T-cell (primary cell): ENCODE measurements around the gene IMPG1. TPM values are rescaled to one million over a fixed set of nuclear protein-coding genes. Genes with fewer than 3 reads are reported as not detected.

Experiments used
- ATAC-seq, 4 experiments: fragments of 200-7000 bp in 3 of 4; fragments of 150-1000 bp in 1 of 4; cut with Tn5 transposase; replicated peaks in 1 of 4; 1 replicate in 3 of 4; 2 replicates in 1 of 4; pipeline ENCODE4 v1.10.0; 2021; ENCODE audit warnings: moderate library complexity in 3 of 4, mild to moderate bottlenecking in 2 of 4, moderate number of reproducible peaks in 1 of 4
- CTCF ChIA-PET, 2 donors: fragments of 300-600 bp; sonication (Branson Sonifier 250); formaldehyde crosslinking; loops; one replicate each; lab custom pipeline; 2022; ENCODE audit warnings: antibody characterized with exemption in 2 of 2; lab: Charles Lee
- POLR2A ChIA-PET, 2 donors: fragments of 300-600 bp; sonication (Branson Sonifier 250); formaldehyde crosslinking; loops; one replicate each; lab custom pipeline; 2022; ENCODE audit warnings: antibody characterized with exemption in 2 of 2; lab: Charles Lee
- DNase-seq, 35 experiments: peaks; one replicate each; pipeline versions ENCODE4 v3.0.0 to v3.0.0-alpha.2; 2013 to 2023
- H3K27ac ChIP-seq: one replicate; pipeline ENCODE4 v1.5.1; 2013; ENCODE audit warnings: low read length
- H3K27me3 ChIP-seq, 2 experiments: replicated peaks in 1 of 2; 1 replicate in 1 of 2; 2 replicates in 1 of 2; pipeline versions ENCODE4 v1.6.1 to v1.7.0; 2013; ENCODE audit warnings: low read length in 1 of 2, mixed read lengths in 1 of 2; ENCODE audit not compliant: control insufficient read depth in 2 of 2, insufficient read depth in 2 of 2; ENCODE audit errors: extremely low read depth in 1 of 2
- H3K36me3 ChIP-seq, 2 donors: 1 replicate in 1 of 2; 2 replicates in 1 of 2; pipeline versions ENCODE4 v1.6.1 to v1.7.0; 2013; ENCODE audit warnings: low read length in 1 of 2; ENCODE audit not compliant: control insufficient read depth in 2 of 2, insufficient read depth in 1 of 2; ENCODE audit errors: extremely low read depth in 1 of 2
- H3K4me1 ChIP-seq, 2 experiments: 1 replicate in 1 of 2; 2 replicates in 1 of 2; pipeline versions ENCODE4 v1.6.1 to v1.7.0; 2013; ENCODE audit warnings: low read length in 2 of 2, mixed read lengths in 1 of 2; ENCODE audit not compliant: insufficient read depth in 2 of 2, control insufficient read depth in 1 of 2; ENCODE audit errors: extremely low read depth in 1 of 2
- H3K4me3 ChIP-seq, 2 donors: 1 replicate in 1 of 2; 2 replicates in 1 of 2; pipeline versions ENCODE4 v1.5.1 to v1.7.0; 2013; ENCODE audit warnings: mild to moderate bottlenecking in 2 of 2, low read length in 1 of 2, moderate library complexity in 1 of 2; ENCODE audit not compliant: control insufficient read depth in 1 of 2; ENCODE audit errors: extremely low read depth in 1 of 2
- H3K9me3 ChIP-seq: 2 replicates; pipeline ENCODE4 v1.7.0; 2013
- H3K27ac Mint-ChIP-seq, 2 donors: one replicate each; pipeline ENCODE4 v1.8.0; 2020 to 2021; ENCODE audit warnings: mild to moderate bottlenecking in 2 of 2, mixed read lengths in 2 of 2
- H3K27me3 Mint-ChIP-seq, 2 donors: one replicate each; pipeline ENCODE4 v1.8.0; 2021 to 2022; ENCODE audit warnings: mixed read lengths in 2 of 2
- H3K36me3 Mint-ChIP-seq: one replicate; pipeline ENCODE4 v1.8.0; 2021; ENCODE audit warnings: mixed read lengths
- H3K4me1 Mint-ChIP-seq, 3 donors: one replicate each; pipeline ENCODE4 v1.8.0; 2020 to 2022; ENCODE audit warnings: mixed read lengths in 3 of 3, mild to moderate bottlenecking in 1 of 3
- H3K4me3 Mint-ChIP-seq, 3 donors: one replicate each; pipeline ENCODE4 v1.8.0; 2020 to 2022; ENCODE audit warnings: mild to moderate bottlenecking in 3 of 3, mixed read lengths in 3 of 3, moderate library complexity in 3 of 3
- H3K9me3 Mint-ChIP-seq, 3 donors: one replicate each; pipeline ENCODE4 v1.8.0; 2020 to 2022; ENCODE audit warnings: mixed read lengths in 3 of 3
- WGBS: methylation state at CpG from one replicate; pipeline ENCODE4 v1.1.5; 2013; ENCODE audit warnings: missing lambda C conversion rate; ENCODE audit not compliant: insufficient coverage; 5-methylcytosine and 5-hydroxymethylcytosine counted together
- total RNA-seq, 35 experiments: library from RNA in 6 of 35; stranded (reverse) in 6 of 35; fragments of 120-200 nt in 1 of 35; gene quantifications; one replicate each; pipeline versions ENCODE4 v1.2.1 to v1.2.4 and lab custom pipeline; 2013 to 2026

IMPG1 gene
- total RNA-seq, 5 donors from 2014 or later (not counting 1 experiment from before 2014, with no cell fraction given): not detected

- Histone ChIP-seq H3K9me3 (no peaks in the 10 kb centered on the region), H3K27me3 (peaks cover 3 to 4% of the 10 kb centered on the region in 2 experiments), H3K27ac (no peak overlapping the region), H3K4me1 (no peaks in the 10 kb centered on the region), H3K36me3 (no peaks in the 10 kb centered on the region), H3K4me3 (no peak overlapping the region)
- no CpG with 5 or more reads among the region's 1 CpG for WGBS
- no peak for ATAC-seq
- H3K27me3 Mint-ChIP-seq: peaks cover 9 to 19% of the 10 kb centered on the region in 2 donors
- no peak overlapping the region for H3K4me3 Mint-ChIP-seq
- H3K27ac Mint-ChIP-seq: no peak overlapping the region
- no peaks in the 10 kb centered on the region for H3K4me1 Mint-ChIP-seq
- H3K36me3 Mint-ChIP-seq: no peaks in the 10 kb centered on the region
- ChIA-PET POLR2A (no interaction called here), CTCF (interaction anchor here (0.9 to 1.3 kb wide), 2 partner anchors 9 kb away, joined by 4 read pairs; no protein-coding TSS in a partner anchor)
- H3K9me3 Mint-ChIP-seq: peaks cover 0 to 4% (median 0%) of the 10 kb centered on the region in 3 donors
- DNase-seq: no peak
Measured at GRCh38 chr6:75941509-75941908, 131.0 kb downstream of the IMPG1 start.

DNA sequence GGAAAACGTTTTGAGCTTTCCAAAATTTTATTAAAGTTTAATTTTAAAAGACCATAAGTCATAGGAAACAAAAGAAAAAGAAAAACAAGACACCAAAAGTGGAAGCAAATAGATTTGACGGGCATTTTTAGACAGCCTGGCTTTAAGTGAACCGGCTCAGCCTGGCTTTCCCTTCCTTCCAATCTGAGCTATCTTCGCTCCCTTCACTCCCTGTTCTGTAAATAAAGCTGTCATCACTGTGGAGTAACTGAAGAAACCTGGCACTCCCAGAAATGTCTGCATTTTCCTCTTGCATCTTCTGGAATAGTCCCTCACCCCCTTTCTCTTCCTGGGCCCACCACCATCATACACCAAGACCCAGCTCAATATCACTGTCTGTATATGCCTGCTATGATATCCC lies 131.9 kb downstream of the IMPG1 start:
- ATAC-seq (no peak), DNase-seq (no peak)
- Mint-ChIP-seq H3K9me3 (peaks cover 0 to 4% (median 0%) of the 10 kb centered on the region in 3 donors), H3K36me3 (no peaks in the 10 kb centered on the region), H3K27me3 (peaks cover 9 to 22% of the 10 kb centered on the region in 2 donors), H3K27ac (no peak overlapping the region), H3K4me1 (peaks cover 0 to 4% (median 0%) of the 10 kb centered on the region in 3 donors), H3K4me3 (no peak overlapping the region)
- Histone ChIP-seq H3K36me3 (no peaks in the 10 kb centered on the region), H3K9me3 (no peaks in the 10 kb centered on the region), H3K27ac (no peak overlapping the region), H3K4me3 (no peak overlapping the region), H3K4me1 (no peaks in the 10 kb centered on the region), H3K27me3 (peaks cover 3 to 7% of the 10 kb centered on the region in 2 experiments)
- 67% methylated on average over 2 of the region's 4 CpGs for whole genome bisulfite sequencing
- ChIA-PET POLR2A (no interaction called here), CTCF (interaction anchor here (0.9 to 1.3 kb wide), 2 partner anchors 8 kb away, joined by 4 read pairs; no protein-coding TSS in a partner anchor)

DNA sequence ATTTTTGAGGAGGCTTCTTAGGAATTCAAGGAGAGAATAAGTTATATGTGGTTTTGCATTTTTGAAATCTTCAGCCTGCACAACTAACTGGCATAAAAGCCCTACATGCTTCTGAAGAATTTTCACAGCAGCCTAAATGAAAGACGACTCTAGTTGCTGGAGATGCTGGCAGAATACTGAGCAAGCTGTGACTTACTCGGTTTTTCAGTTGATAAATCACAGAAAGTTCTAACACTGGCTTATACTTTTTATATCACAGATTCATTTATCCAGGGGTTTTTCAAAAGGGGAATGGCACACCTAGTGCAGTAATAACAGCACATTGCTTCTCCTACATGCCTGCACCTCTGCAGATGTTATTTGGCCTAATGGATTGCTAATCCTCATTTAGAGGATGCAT lies 134.6 kb downstream of the IMPG1 start:
- Mint-ChIP-seq H3K27ac (no peak overlapping the region), H3K4me3 (no peak overlapping the region), H3K4me1 (peaks cover 10 to 12% (median 10%) of the 10 kb centered on the region in 3 donors), H3K9me3 (peaks cover 0 to 4% (median 0%) of the 10 kb centered on the region in 3 donors), H3K27me3 (peaks cover 27 to 29% of the 10 kb centered on the region in 2 donors), H3K36me3 (no peaks in the 10 kb centered on the region)
- Histone ChIP-seq H3K4me3 (no peak overlapping the region), H3K27ac (no peak overlapping the region), H3K36me3 (no peaks in the 10 kb centered on the region), H3K9me3 (no peaks in the 10 kb centered on the region), H3K4me1 (peaks cover 0 to 6% of the 10 kb centered on the region in 2 experiments), H3K27me3 (peaks cover 3 to 17% of the 10 kb centered on the region in 2 experiments)
- POLR2A ChIA-PET: no interaction called here
- DNase-seq (no peak), ATAC-seq (no peak)
- 83% methylated on average over 1 of the region's 2 CpGs for WGBS
- CTCF ChIA-PET: no interaction called here

DNA sequence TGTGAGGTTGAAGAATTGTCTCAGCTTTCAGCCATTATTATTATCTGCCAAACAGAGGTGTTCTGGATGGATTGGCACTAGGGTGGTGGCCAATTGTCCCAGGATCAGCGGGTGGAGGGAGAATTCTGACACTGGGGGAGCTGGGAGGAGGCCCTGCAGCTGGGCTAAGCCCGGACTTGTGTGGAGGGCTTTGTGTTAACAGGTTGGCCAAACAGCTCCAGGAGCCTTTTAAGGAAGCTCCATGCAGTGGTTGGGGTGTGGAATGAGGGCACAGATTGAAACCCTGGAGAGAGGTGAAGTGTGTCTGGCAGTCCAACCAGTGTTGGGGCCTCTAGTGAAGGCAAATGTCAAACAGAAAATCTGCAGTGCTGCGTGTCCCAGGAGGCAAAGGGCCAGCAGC lies 135.8 kb downstream of the IMPG1 start:
- Histone ChIP-seq H3K9me3 (no peaks in the 10 kb centered on the region), H3K36me3 (no peaks in the 10 kb centered on the region), H3K4me1 (peaks cover 0 to 6% of the 10 kb centered on the region in 2 experiments), H3K27ac (no peak overlapping the region), H3K27me3 (peaks cover 3 to 17% of the 10 kb centered on the region in 2 experiments), H3K4me3 (no peak overlapping the region)
- CTCF ChIA-PET: no interaction called here
- no peaks in the 10 kb centered on the region for H3K36me3 Mint-ChIP-seq
- ATAC-seq (no peak), DNase-seq (no peak)
- peaks cover 25 to 28% of the 10 kb centered on the region in 2 donors for H3K27me3 Mint-ChIP-seq
- H3K9me3 Mint-ChIP-seq: peaks cover 0 to 4% (median 0%) of the 10 kb centered on the region in 3 donors
- no peak overlapping the region for H3K27ac Mint-ChIP-seq
- H3K4me3 Mint-ChIP-seq: no peak overlapping the region
- H3K4me1 Mint-ChIP-seq: peaks cover 10 to 12% (median 10%) of the 10 kb centered on the region in 3 donors
- WGBS: 78% methylated on average over 3 of the region's 3 CpGs
- POLR2A ChIA-PET: no interaction called here

- DNase-seq (no peak), ATAC-seq (no peak)
- no peaks in the 10 kb centered on the region for H3K36me3 ChIP-seq
- no peaks in the 10 kb centered on the region for H3K9me3 ChIP-seq
- Mint-ChIP-seq H3K36me3 (no peaks in the 10 kb centered on the region), H3K27me3 (peaks cover 23 to 24% of the 10 kb centered on the region in 2 donors), H3K4me3 (peak overlapping the region in 2 of 3 donors; percentile 44 to 60), H3K9me3 (peaks cover 0 to 4% (median 0%) of the 10 kb centered on the region in 3 donors), H3K27ac (no peak overlapping the region), H3K4me1 (peaks cover 10 to 12% (median 10%) of the 10 kb centered on the region in 3 donors)
- H3K27ac ChIP-seq: no peak overlapping the region
- POLR2A ChIA-PET: no interaction called here
- peak overlapping the region in 1 of 2 donors; percentile 0 for H3K4me3 ChIP-seq
- WGBS: 94% methylated on average over 3 of the region's 12 CpGs
- CTCF ChIA-PET: interaction anchor here in 1 of 2 donors (0.7 kb wide), 1 partner anchor 10 kb away, joined by 3 read pairs; no protein-coding TSS in a partner anchor
- H3K4me1 ChIP-seq: peaks cover 0 to 6% of the 10 kb centered on the region in 2 experiments
- peaks cover 3 to 17% of the 10 kb centered on the region in 2 experiments for H3K27me3 ChIP-seq
Measured at GRCh38 chr6:75935473-75935793, 137.0 kb downstream of the IMPG1 start.

- DNase-seq: peak in 13 of 35 experiments; percentile 1 to 54 (median 2)
- Histone ChIP-seq H3K36me3 (no peaks in the 10 kb centered on the region), H3K9me3 (no peaks in the 10 kb centered on the region), H3K4me1 (peaks cover 0 to 6% of the 10 kb centered on the region in 2 experiments), H3K27me3 (peaks cover 3 to 17% of the 10 kb centered on the region in 2 experiments), H3K4me3 (peak overlapping the region in 1 of 2 donors; percentile 0), H3K27ac (no peak overlapping the region)
- peaks cover 0 to 2% (median 0%) of the 10 kb centered on the region in 3 donors for H3K9me3 Mint-ChIP-seq
- WGBS: 8% methylated on average over 23 of the region's 32 CpGs
- peaks cover 10 to 12% (median 10%) of the 10 kb centered on the region in 3 donors for H3K4me1 Mint-ChIP-seq
- H3K27me3 Mint-ChIP-seq: peaks cover 23% of the 10 kb centered on the region in 2 donors
- POLR2A ChIA-PET: no interaction called here
- peak in 3 of 4 experiments; percentile 33 to 49 (median 44) for ATAC-seq
- CTCF ChIA-PET: interaction anchor here (0.5 to 0.7 kb wide), 2 partner anchors 10 to 120 kb away, joined by 3 to 5 read pairs; no protein-coding TSS in a partner anchor
- peak overlapping the region; percentile 44 to 65 (median 60) for H3K4me3 Mint-ChIP-seq
- H3K36me3 Mint-ChIP-seq: no peaks in the 10 kb centered on the region
- peak overlapping the region in 1 of 2 donors; percentile 41 for H3K27ac Mint-ChIP-seq
Measured at GRCh38 chr6:75934643-75935472, 137.6 kb downstream of the IMPG1 start.
